Measurements from ENCODE around the gene PLCB4.
A peak's percentile ranks its signal among the peaks of the same experiment; 100 is the strongest.

PLCB4 gene

DNA sequence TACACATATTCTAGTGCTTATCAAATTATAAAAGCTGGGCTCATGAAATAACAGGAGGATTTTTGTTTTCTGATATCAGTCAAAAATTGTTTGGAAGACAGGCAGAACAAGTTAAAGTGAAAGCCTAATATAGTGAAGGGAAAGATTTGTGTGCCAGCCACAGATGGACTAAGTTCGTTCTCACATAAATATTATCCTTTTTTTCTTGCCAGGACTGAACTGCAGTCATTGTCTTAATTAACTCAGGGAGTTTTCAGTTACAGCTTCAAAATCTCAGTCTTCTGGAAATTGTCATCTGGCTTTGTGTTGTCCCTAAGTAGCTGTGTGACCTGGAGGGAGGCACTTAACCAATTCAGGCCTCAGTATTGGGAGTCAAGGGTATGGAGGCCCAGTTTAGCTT lies 40.7 kb downstream of the PLCB4 start:
- TF ChIP-seq ZNF76 (tag by site-specific recombination; IDR thresholded peaks at IDR 0.05; ENCODE audit: borderline replicate concordance, low read depth): no peak
- H3K4me3 ChIP-seq (ENCODE audit: low read depth, low read length): no peak overlapping the region
- ChIA-PET CTCF (no interaction called here), POLR2A (no interaction called here)
- H3K4me1 ChIP-seq (ENCODE audit: control insufficient read depth, insufficient read depth, low read length): no peaks in the 10 kb centered on the region
- no peak overlapping the region for H3K27ac ChIP-seq (ENCODE audit: extremely low read depth, low read depth, low read length)
- no peaks in the 10 kb centered on the region for H3K36me3 ChIP-seq (ENCODE audit: control insufficient read depth in 2 of 2, insufficient read depth in 1 of 2, low read length in 2 of 2)
- no peaks in the 10 kb centered on the region for H3K9me3 ChIP-seq (ENCODE audit: control insufficient read depth, insufficient read depth, low read depth, low read length)

DNA sequence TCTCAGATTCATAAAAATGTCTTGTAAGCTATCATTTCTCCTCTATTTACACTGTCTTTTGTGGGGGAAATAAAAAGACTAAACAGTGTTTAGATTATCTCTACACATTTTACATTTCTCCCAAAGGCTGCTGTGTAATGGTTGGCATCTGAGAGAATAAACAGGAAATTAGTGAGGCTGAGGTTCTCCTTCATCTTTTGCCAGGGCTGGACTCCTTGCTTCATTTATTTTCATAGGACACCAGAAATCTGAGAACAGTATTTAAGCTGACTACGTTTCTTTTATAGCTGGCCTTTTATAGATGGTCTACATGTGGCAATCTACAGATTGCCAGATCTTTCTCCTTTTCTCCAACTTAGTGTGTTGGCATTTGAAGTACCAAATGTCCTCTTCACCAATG lies 41.5 kb downstream of the PLCB4 start:
- Histone ChIP-seq H3K4me1 (ENCODE audit: control insufficient read depth, insufficient read depth, low read length) (no peaks in the 10 kb centered on the region), H3K36me3 (ENCODE audit: control insufficient read depth in 2 of 2, insufficient read depth in 1 of 2, low read length in 2 of 2) (no peaks in the 10 kb centered on the region), H3K27ac (ENCODE audit: extremely low read depth, low read depth, low read length) (no peak overlapping the region), H3K4me3 (ENCODE audit: low read depth, low read length) (no peak overlapping the region), H3K9me3 (ENCODE audit: control insufficient read depth, insufficient read depth, low read depth, low read length) (no peaks in the 10 kb centered on the region)
- TF ChIP-seq FEZF1 (tag by site-specific recombination; IDR thresholded peaks at IDR 0.05): peak; percentile 47
- no peak for TF ChIP-seq ZNF624 (tag by site-specific recombination; IDR thresholded peaks at IDR 0.05)
- POLR2A ChIA-PET: no interaction called here
- CTCF ChIA-PET: interaction anchor here (0.7 kb wide), 1 partner anchor 256 kb away, joined by 5 read pairs; no protein-coding TSS in a partner anchor

DNA sequence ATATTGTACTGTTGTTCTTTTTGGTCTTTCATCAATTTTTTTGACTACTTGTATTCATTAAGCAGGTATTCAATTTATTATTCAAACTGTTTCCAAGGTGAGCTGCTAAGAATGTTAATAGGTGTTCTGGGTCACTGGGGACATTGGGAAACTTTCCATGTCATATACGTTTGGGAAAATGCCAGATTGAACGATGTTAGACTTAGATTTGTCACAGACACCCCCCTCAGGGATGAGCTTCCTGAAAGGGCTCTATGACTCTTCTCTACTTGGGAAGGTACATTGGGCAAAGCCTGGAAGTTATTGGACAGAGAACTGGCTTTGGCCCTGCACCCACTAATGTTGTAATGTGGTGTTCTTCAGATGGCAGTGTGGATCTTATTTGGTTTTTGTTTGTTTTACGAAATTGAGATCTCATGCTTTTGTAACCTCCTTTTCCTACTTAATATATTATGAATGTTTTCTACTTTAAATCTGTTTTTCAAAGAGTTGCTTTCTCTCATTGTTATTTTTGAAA lies 42.1 kb downstream of the PLCB4 start:
- H3K9me3 ChIP-seq (ENCODE audit: control insufficient read depth, insufficient read depth, low read depth, low read length): no peaks in the 10 kb centered on the region
- H3K36me3 ChIP-seq (ENCODE audit: control insufficient read depth in 2 of 2, insufficient read depth in 1 of 2, low read length in 2 of 2): no peaks in the 10 kb centered on the region
- no peaks in the 10 kb centered on the region for H3K4me1 ChIP-seq (ENCODE audit: control insufficient read depth, insufficient read depth, low read length)
- no peak overlapping the region for H3K4me3 ChIP-seq (ENCODE audit: low read depth, low read length)
- no peak overlapping the region for H3K27ac ChIP-seq (ENCODE audit: extremely low read depth, low read depth, low read length)
- ChIA-PET CTCF (no interaction called here), POLR2A (no interaction called here)
- TF ChIP-seq ZNF354C (tag by site-specific recombination; IDR thresholded peaks at IDR 0.05; ENCODE audit: borderline replicate concordance, low read depth): no peak
- no peak for TF ChIP-seq KLF8 (tag by site-specific recombination; IDR thresholded peaks at IDR 0.05)
- no peak for TF ChIP-seq ZNF169 (tag by site-specific recombination; IDR thresholded peaks at IDR 0.05)
- TF ChIP-seq, protein P1, sequence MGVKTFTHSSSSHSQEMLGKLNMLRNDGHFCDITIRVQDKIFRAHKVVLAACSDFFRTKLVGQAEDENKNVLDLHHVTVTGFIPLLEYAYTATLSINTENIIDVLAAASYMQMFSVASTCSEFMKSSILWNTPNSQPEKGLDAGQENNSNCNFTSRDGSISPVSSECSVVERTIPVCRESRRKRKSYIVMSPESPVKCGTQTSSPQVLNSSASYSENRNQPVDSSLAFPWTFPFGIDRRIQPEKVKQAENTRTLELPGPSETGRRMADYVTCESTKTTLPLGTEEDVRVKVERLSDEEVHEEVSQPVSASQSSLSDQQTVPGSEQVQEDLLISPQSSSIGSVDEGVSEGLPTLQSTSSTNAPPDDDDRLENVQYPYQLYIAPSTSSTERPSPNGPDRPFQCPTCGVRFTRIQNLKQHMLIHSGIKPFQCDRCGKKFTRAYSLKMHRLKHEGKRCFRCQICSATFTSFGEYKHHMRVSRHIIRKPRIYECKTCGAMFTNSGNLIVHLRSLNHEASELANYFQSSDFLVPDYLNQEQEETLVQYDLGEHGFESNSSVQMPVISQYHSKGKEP (tag by site-specific recombination; IDR thresholded peaks at IDR 0.05): no peak
- no peak for TF ChIP-seq WT1 (tag by site-specific recombination; IDR thresholded peaks at IDR 0.05)
- TF ChIP-seq, protein P2, sequence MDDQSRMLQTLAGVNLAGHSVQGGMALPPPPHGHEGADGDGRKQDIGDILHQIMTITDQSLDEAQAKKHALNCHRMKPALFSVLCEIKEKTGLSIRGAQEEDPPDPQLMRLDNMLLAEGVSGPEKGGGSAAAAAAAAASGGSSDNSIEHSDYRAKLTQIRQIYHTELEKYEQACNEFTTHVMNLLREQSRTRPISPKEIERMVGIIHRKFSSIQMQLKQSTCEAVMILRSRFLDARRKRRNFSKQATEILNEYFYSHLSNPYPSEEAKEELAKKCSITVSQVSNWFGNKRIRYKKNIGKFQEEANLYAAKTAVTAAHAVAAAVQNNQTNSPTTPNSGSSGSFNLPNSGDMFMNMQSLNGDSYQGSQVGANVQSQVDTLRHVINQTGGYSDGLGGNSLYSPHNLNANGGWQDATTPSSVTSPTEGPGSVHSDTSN (CRISPR knock-in tag; IDR thresholded peaks at IDR 0.05): no peak
- no peak for TF ChIP-seq ZNF747 (tag by site-specific recombination; IDR thresholded peaks at IDR 0.05)
- no peak for TF ChIP-seq ZNF211 (tag by site-specific recombination; IDR thresholded peaks at IDR 0.05; ENCODE audit: low read depth)
- no peak for TF ChIP-seq ZBTB8A (tag by site-specific recombination; IDR thresholded peaks at IDR 0.05)
- TF ChIP-seq ZNF202 (tag by site-specific recombination; IDR thresholded peaks at IDR 0.05; ENCODE audit: borderline replicate concordance): no peak
- no peak for TF ChIP-seq ZNF837 (tag by site-specific recombination; IDR thresholded peaks at IDR 0.05)
- TF ChIP-seq ZNF624 (tag by site-specific recombination; IDR thresholded peaks at IDR 0.05): no peak
- no peak for TF ChIP-seq ZNF677 (tag by site-specific recombination; IDR thresholded peaks at IDR 0.05)
- TF ChIP-seq ZIC2 (tag by site-specific recombination; IDR thresholded peaks at IDR 0.05): no peak
- TF ChIP-seq ZNF48 (tag by site-specific recombination; IDR thresholded peaks at IDR 0.05): no peak
- TF ChIP-seq, protein P3, sequence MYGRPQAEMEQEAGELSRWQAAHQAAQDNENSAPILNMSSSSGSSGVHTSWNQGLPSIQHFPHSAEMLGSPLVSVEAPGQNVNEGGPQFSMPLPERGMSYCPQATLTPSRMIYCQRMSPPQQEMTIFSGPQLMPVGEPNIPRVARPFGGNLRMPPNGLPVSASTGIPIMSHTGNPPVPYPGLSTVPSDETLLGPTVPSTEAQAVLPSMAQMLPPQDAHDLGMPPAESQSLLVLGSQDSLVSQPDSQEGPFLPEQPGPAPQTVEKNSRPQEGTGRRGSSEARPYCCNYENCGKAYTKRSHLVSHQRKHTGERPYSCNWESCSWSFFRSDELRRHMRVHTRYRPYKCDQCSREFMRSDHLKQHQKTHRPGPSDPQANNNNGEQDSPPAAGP (tag by site-specific recombination; IDR thresholded peaks at IDR 0.05): no peak
- TF ChIP-seq ZNF558 (tag by site-specific recombination; IDR thresholded peaks at IDR 0.05): no peak
- TF ChIP-seq, protein P4, sequence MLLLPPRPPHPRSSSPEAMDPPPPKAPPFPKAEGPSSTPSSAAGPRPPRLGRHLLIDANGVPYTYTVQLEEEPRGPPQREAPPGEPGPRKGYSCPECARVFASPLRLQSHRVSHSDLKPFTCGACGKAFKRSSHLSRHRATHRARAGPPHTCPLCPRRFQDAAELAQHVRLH (tag by site-specific recombination; IDR thresholded peaks at IDR 0.05): no peak
- no peak for TF ChIP-seq ZSCAN16 (tag by site-specific recombination; IDR thresholded peaks at IDR 0.05)
- TF ChIP-seq, protein P5, sequence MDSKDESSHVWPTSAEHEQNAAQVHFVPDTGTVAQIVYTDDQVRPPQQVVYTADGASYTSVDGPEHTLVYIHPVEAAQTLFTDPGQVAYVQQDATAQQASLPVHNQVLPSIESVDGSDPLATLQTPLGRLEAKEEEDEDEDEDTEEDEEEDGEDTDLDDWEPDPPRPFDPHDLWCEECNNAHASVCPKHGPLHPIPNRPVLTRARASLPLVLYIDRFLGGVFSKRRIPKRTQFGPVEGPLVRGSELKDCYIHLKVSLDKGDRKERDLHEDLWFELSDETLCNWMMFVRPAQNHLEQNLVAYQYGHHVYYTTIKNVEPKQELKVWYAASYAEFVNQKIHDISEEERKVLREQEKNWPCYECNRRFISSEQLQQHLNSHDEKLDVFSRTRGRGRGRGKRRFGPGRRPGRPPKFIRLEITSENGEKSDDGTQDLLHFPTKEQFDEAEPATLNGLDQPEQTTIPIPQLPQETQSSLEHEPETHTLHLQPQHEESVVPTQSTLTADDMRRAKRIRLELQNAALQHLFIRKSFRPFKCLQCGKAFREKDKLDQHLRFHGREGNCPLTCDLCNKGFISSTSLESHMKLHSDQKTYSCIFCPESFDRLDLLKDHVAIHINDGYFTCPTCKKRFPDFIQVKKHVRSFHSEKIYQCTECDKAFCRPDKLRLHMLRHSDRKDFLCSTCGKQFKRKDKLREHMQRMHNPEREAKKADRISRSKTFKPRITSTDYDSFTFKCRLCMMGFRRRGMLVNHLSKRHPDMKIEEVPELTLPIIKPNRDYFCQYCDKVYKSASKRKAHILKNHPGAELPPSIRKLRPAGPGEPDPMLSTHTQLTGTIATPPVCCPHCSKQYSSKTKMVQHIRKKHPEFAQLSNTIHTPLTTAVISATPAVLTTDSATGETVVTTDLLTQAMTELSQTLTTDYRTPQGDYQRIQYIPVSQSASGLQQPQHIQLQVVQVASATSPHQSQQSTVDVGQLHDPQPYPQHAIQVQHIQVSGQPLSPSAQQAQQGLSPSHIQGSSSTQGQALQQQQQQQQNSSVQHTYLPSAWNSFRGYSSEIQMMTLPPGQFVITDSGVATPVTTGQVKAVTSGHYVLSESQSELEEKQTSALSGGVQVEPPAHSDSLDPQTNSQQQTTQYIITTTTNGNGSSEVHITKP (tag by site-specific recombination; IDR thresholded peaks at IDR 0.05): no peak

Data from HEK293 (cell line).